HG02798 (cell line): ENCODE results near the gene FIG4.
"Not testable (repeated sequence)": the region's sequence is repeated elsewhere in the genome, so short reads cannot be mapped to it uniquely, and the experiment has no call there.

Experiments used
- ATAC-seq: cut with Tn5 transposase; IDR thresholded peaks from one replicate; pipeline ENCODE4 v1.9.1; 2021; ENCODE audit warnings: mild to moderate bottlenecking; ENCODE audit not compliant: unreplicated experiment, poor library complexity

Gene FIG4

GRCh38 chr6:109701221-109701620, 10.1 kb downstream of the FIG4 start:
- ATAC-seq = no peak

- ATAC-seq = no peak
Observed at GRCh38 chr6:109701774-109702173, 10.7 kb downstream of the FIG4 start.

- no peak for ATAC-seq
Observed at GRCh38 chr6:109702791-109703190, 11.7 kb downstream of the FIG4 start.

GRCh38 chr6:109705258-109705657, 14.2 kb downstream of the FIG4 start:
- peak; percentile 96 for ATAC-seq

GRCh38 chr6:109706513-109706912, 15.4 kb downstream of the FIG4 start:
- ATAC-seq = no peak

GRCh38 chr6:109708099-109708498, 17.0 kb downstream of the FIG4 start:
- ATAC-seq = not testable (repeated sequence)

- ATAC-seq = no peak
Observed at GRCh38 chr6:109713097-109713496, 22.0 kb downstream of the FIG4 start.

GRCh38 chr6:109714166-109714565, 23.1 kb downstream of the FIG4 start:
- no peak for ATAC-seq

GRCh38 chr6:109714611-109715010, 23.5 kb downstream of the FIG4 start:
- no peak for ATAC-seq

- no peak for ATAC-seq
Observed at GRCh38 chr6:109715616-109716015, 24.5 kb downstream of the FIG4 start.

GRCh38 chr6:109717971-109718370, 26.9 kb downstream of the FIG4 start:
- no peak for ATAC-seq

GRCh38 chr6:109718991-109719390, 27.9 kb downstream of the FIG4 start:
- ATAC-seq = no peak

- no peak for ATAC-seq
Observed at GRCh38 chr6:109720311-109720710, 29.2 kb downstream of the FIG4 start.

- ATAC-seq = no peak
Observed at GRCh38 chr6:109722011-109722410, 30.9 kb downstream of the FIG4 start.

GRCh38 chr6:109722564-109723254, 31.6 kb downstream of the FIG4 start:
- ATAC-seq = no peak

- ATAC-seq = not testable (repeated sequence)
Observed at GRCh38 chr6:109725250-109725649, 34.2 kb downstream of the FIG4 start.

- no peak for ATAC-seq
Observed at GRCh38 chr6:109736273-109737025, 45.4 kb downstream of the FIG4 start.

GRCh38 chr6:109738255-109738654, 47.2 kb downstream of the FIG4 start:
- ATAC-seq = no peak

- no peak for ATAC-seq
Observed at GRCh38 chr6:109738667-109739066, 47.6 kb downstream of the FIG4 start.

- ATAC-seq = no peak
Observed at GRCh38 chr6:109739686-109740085, 48.6 kb downstream of the FIG4 start.

- ATAC-seq = no peak
Observed at GRCh38 chr6:109740787-109741186, 49.7 kb downstream of the FIG4 start.

GRCh38 chr6:109743739-109744138, 52.6 kb downstream of the FIG4 start:
- no peak for ATAC-seq
